ENCODE measurements around the gene KRTAP10-3. TPM values are rescaled to one million over a fixed set of nuclear protein-coding genes. Genes with fewer than 3 reads are reported as not detected.

Gene KRTAP10-3
- total RNA-seq, 1 experiment from 2014 or later, result not detected

DNA sequence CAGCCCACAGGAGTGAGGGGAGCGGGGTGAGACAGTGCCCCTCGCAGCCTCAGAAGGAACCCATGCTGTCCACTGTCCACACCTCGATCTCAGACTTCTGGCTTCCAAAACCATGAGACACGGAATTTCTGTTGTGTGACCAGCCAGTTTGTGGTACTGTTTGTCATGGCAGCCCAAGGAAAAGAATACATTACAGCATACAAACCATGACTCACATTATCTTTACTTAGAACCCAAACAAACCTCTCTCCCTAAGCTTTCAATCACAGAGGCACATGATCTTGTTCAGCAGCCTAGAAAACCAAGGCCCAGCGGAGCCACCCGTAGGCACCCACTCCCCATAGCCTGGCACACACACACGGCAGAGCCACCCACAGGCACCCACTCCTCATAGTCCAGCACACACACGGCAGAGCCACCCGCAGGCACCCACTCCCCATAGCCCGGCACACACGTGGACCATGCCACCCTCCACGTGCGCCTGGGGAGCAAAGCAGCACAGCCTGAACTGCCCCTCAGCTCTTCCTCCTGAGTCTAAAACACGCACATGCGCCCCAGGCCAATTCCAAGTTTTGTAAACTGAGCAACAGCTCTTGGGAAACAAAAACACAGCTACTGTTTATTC lies 14.5 kb upstream of the KRTAP10-3 start:
- no peaks in the 10 kb centered on the region for H3K9me3 ChIP-seq (ENCODE audit: control insufficient read depth, insufficient read depth, low read depth, low read length)
- in situ Hi-C loops (cut with HindIII; ENCODE audit: low pct_unique_long_range_greater_than_20kb, low sequenced_read_pairs), result no loop called here
- TF ChIP-seq POLR2AphosphoS5 (IDR thresholded peaks at IDR 0.05; ENCODE audit: low read depth, low read length), result no peak
- TF ChIP-seq, protein P1, sequence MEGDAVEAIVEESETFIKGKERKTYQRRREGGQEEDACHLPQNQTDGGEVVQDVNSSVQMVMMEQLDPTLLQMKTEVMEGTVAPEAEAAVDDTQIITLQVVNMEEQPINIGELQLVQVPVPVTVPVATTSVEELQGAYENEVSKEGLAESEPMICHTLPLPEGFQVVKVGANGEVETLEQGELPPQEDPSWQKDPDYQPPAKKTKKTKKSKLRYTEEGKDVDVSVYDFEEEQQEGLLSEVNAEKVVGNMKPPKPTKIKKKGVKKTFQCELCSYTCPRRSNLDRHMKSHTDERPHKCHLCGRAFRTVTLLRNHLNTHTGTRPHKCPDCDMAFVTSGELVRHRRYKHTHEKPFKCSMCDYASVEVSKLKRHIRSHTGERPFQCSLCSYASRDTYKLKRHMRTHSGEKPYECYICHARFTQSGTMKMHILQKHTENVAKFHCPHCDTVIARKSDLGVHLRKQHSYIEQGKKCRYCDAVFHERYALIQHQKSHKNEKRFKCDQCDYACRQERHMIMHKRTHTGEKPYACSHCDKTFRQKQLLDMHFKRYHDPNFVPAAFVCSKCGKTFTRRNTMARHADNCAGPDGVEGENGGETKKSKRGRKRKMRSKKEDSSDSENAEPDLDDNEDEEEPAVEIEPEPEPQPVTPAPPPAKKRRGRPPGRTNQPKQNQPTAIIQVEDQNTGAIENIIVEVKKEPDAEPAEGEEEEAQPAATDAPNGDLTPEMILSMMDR (IDR thresholded peaks at IDR 0.05), result no peak

DNA sequence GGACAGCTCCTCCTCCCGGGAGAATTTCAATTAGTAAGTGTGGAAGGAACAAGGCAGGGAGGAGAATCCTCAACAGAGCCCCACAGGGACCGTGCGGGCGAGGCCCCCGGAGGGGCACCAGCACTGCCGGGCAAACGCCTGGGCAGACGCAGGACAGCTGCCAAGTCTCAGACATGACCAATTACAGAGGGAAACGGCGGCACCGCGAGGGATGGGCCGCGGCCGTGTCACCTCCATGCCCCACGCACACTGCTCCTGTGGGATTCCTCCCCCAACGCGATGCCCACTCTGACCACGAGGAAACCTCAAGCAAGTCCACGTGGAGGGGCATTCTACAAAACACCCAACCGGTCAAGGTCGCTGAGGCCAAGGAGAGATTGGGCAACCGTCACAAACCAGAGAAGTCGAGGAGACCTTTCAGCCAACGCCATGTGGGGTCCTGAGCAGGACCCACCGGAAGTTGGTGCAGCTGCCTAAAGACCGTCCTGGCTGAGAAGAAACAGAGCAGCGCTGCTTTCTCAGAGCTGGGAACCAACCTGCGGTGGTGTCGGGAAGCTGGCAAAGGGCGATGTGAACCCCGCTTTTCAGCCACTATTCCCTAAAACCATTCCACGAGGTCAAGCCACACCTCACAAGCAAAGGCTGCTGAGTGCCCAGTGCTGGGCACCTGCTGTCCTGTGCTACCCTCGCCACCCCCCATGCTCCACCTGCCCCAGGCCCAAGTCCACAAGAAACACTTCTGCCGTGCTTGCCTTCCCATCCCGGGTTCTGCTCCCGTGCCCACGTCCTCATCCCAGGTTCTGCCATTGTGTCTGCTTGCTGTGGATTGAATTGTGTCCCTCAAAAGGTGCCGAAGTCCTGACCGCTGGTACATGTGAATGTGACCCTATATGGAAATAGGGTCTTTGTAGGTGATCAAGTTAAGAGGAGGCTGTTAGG lies 13.5 kb upstream of the KRTAP10-3 start:
- BruUV-seq (replicated peaks), result no TSS peak
- TF ChIP-seq, protein P1 (IDR thresholded peaks at IDR 0.05), result no peak
- TF ChIP-seq POLR2AphosphoS5 (IDR thresholded peaks at IDR 0.05; ENCODE audit: low read depth, low read length), result no peak
- TF ChIP-seq, protein P2, sequence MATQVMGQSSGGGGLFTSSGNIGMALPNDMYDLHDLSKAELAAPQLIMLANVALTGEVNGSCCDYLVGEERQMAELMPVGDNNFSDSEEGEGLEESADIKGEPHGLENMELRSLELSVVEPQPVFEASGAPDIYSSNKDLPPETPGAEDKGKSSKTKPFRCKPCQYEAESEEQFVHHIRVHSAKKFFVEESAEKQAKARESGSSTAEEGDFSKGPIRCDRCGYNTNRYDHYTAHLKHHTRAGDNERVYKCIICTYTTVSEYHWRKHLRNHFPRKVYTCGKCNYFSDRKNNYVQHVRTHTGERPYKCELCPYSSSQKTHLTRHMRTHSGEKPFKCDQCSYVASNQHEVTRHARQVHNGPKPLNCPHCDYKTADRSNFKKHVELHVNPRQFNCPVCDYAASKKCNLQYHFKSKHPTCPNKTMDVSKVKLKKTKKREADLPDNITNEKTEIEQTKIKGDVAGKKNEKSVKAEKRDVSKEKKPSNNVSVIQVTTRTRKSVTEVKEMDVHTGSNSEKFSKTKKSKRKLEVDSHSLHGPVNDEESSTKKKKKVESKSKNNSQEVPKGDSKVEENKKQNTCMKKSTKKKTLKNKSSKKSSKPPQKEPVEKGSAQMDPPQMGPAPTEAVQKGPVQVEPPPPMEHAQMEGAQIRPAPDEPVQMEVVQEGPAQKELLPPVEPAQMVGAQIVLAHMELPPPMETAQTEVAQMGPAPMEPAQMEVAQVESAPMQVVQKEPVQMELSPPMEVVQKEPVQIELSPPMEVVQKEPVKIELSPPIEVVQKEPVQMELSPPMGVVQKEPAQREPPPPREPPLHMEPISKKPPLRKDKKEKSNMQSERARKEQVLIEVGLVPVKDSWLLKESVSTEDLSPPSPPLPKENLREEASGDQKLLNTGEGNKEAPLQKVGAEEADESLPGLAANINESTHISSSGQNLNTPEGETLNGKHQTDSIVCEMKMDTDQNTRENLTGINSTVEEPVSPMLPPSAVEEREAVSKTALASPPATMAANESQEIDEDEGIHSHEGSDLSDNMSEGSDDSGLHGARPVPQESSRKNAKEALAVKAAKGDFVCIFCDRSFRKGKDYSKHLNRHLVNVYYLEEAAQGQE (IDR thresholded peaks at IDR 0.05; ENCODE audit: insufficient read depth in 1 of 2, low read depth in 2 of 2, low read length in 1 of 2), result no peak
- TF ChIP-seq SIN3A (IDR thresholded peaks at IDR 0.05; ENCODE audit: borderline replicate concordance, insufficient read depth, low read depth, low read length), result no peak
- no peak for TF ChIP-seq TCF7L2 (IDR thresholded peaks at IDR 0.05; ENCODE audit: low read depth, low read length)
- intact Hi-C loops (cut with micrococcal nuclease; ENCODE audit: unreplicated experiment) (no loop called here), in situ Hi-C loops (cut with HindIII; ENCODE audit: low pct_unique_long_range_greater_than_20kb, low sequenced_read_pairs) (no loop called here)
- no peak for DNase-seq (ENCODE audit: low read depth, low spot score)
- CTCF ChIA-PET, result no interaction called here
- H3K36me3 ChIP-seq (ENCODE audit: control insufficient read depth, insufficient read depth, low read length), result no peaks in the 10 kb centered on the region
- ATAC-seq, result no peak
- peaks cover 5% of the 10 kb centered on the region; the same call in 1 of the 2 replicates for H3K4me1 ChIP-seq (ENCODE audit: control insufficient read depth, insufficient read depth, low read length)
- no peak overlapping the region for H3K27ac ChIP-seq (ENCODE audit: low read length)
- H3K9me3 ChIP-seq (ENCODE audit: control insufficient read depth, insufficient read depth, low read depth, low read length), result no peaks in the 10 kb centered on the region
- no peak overlapping the region for H3K4me3 ChIP-seq (ENCODE audit: low read depth in 2 of 2, low read length in 2 of 2)
- POLR2A ChIA-PET, result no interaction called here
- H3K27me3 ChIP-seq (ENCODE audit: control insufficient read depth, insufficient read depth, low read length), result no peaks in the 10 kb centered on the region

More for the DNA sequence above, 14.5 kb upstream of the KRTAP10-3 start:
- ChIA-PET CTCF (no interaction called here), POLR2A (no interaction called here)
- Histone ChIP-seq H3K27ac (ENCODE audit: low read length) (peak overlapping the region; percentile 29; the same call in 1 of the 2 replicates), H3K27me3 (ENCODE audit: control insufficient read depth, insufficient read depth, low read length) (no peaks in the 10 kb centered on the region), H3K4me1 (ENCODE audit: control insufficient read depth, insufficient read depth, low read length) (peaks cover 5% of the 10 kb centered on the region; the same call in 1 of the 2 replicates), H3K36me3 (ENCODE audit: control insufficient read depth, insufficient read depth, low read length) (no peaks in the 10 kb centered on the region), H3K4me3 (ENCODE audit: low read depth in 2 of 2, low read length in 2 of 2) (no peak overlapping the region)
- BruUV-seq (replicated peaks), result no TSS peak
- no peak for DNase-seq (ENCODE audit: low read depth, low spot score)
- ATAC-seq, result peak; percentile 56; the same call in 1 of the 2 replicates
- intact Hi-C loops (cut with micrococcal nuclease; ENCODE audit: unreplicated experiment), result no loop called here
